ENCODE results near the gene SESTD1.

Gene SESTD1

DNA sequence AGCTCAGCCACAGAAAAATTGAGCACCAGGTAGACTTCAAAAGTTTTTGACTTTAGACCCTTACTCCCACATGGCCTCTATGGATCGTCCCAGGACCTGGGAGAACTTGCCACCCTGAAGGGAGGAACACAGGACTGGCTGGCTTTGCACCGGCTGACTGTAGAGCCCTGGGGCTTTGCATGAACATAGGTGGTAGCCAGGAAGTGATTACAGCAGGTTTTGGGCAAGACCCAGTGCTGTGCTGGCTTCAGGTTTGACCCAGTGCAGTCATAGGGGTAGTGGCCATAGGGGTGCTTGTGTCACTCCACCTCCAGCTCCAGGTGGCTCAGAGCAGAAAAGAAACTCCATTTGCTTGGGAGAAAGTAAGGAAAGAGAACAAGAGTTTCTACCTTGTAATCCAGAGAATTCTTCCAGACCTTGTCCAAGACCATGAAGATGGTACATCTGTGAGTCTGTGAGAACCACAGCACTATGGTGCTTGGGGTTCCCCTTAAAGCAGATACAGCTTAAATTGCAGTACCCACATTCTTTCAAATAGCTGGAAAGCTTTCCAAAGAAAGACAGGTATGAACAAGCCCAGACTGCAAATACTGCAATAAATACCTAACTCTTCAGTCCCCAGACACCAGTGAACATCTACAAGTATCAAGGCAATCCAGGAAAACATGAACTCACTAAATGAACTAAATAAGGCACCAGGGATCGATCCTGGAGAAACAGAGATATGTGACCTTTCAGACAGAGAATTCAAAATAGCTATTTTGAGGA lies 13.0 kb upstream of the SESTD1 start:
- H3K4me3 ChIP-seq (ENCODE audit: low read length) = no peak overlapping the region
- TF ChIP-seq, protein P1, sequence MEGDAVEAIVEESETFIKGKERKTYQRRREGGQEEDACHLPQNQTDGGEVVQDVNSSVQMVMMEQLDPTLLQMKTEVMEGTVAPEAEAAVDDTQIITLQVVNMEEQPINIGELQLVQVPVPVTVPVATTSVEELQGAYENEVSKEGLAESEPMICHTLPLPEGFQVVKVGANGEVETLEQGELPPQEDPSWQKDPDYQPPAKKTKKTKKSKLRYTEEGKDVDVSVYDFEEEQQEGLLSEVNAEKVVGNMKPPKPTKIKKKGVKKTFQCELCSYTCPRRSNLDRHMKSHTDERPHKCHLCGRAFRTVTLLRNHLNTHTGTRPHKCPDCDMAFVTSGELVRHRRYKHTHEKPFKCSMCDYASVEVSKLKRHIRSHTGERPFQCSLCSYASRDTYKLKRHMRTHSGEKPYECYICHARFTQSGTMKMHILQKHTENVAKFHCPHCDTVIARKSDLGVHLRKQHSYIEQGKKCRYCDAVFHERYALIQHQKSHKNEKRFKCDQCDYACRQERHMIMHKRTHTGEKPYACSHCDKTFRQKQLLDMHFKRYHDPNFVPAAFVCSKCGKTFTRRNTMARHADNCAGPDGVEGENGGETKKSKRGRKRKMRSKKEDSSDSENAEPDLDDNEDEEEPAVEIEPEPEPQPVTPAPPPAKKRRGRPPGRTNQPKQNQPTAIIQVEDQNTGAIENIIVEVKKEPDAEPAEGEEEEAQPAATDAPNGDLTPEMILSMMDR (conservative IDR thresholded peaks at IDR 0.05; ENCODE audit: low read depth, low read length) = no peak
- DNase-seq (ENCODE audit: low read depth) = no peak

DNA sequence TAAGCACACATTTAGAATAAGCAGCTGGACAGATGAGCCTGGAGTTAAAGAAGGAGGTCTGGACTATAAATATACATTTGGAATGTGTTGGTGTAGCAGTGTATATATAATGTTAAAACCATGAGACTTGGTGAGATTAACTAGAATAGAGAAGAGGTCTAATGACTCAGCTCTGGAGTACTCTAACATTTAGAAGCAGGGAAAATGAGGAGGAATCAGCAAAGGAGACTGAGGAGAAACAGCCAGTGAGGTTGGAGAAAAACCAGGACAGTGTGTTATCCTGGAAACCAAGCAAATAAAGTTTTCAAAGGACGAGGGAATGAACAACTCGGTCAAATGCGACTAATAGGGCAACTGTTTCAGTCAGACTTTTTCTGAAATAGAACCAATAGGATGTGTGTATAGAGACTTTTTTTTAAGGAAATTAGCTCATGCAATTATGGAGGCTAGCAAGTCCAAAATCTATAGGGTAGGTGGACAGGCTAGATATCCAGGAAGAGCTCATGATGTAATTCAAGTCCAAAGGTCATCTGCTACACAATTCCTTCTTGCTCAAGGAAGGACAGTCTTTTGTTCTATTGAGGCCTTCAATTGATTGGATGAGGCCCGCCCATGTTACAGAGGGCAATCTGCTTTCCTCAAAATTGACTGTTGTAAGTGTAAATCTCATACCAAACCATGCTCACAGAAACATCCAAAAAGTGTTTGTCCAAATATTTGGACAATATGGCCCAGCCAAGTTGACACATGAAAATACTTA lies 10.8 kb upstream of the SESTD1 start:
- H3K4me3 ChIP-seq (ENCODE audit: low read length) = no peak overlapping the region
- TF ChIP-seq, protein P1 (conservative IDR thresholded peaks at IDR 0.05; ENCODE audit: low read depth, low read length) = no peak
- DNase-seq (ENCODE audit: low read depth) = no peak

DNA sequence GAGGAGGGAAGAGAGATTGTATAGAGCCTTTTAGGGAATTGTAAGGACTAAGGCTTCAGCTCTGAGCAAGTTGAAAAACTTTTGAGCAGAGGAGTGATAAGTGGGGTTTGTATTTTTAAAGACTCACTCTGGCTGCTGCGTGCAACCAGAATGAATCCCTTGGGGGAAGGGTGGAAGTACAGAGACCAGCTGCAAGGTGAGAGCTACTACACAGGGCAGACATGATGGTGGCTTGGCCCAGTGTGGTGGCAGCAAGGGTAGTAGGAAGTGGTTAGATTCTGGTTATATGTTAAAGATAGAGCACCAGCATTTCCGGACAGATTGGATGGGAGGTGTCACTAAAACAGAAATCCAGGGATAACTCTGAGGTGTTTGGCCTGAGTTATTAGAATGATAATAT lies 10.1 kb upstream of the SESTD1 start:
- no peak for DNase-seq (ENCODE audit: low read depth)
- TF ChIP-seq, protein P1 (conservative IDR thresholded peaks at IDR 0.05; ENCODE audit: low read depth, low read length) = no peak
- no peak overlapping the region for H3K4me3 ChIP-seq (ENCODE audit: low read length)

GRCh38 chr2:179273461-179273962 lies 8.9 kb upstream of the SESTD1 start:
- DNase-seq (ENCODE audit: low read depth) = no peak
- TF ChIP-seq, protein P1 (conservative IDR thresholded peaks at IDR 0.05; ENCODE audit: low read depth, low read length) = no peak
- H3K4me3 ChIP-seq (ENCODE audit: low read length) = no peak overlapping the region

DNA sequence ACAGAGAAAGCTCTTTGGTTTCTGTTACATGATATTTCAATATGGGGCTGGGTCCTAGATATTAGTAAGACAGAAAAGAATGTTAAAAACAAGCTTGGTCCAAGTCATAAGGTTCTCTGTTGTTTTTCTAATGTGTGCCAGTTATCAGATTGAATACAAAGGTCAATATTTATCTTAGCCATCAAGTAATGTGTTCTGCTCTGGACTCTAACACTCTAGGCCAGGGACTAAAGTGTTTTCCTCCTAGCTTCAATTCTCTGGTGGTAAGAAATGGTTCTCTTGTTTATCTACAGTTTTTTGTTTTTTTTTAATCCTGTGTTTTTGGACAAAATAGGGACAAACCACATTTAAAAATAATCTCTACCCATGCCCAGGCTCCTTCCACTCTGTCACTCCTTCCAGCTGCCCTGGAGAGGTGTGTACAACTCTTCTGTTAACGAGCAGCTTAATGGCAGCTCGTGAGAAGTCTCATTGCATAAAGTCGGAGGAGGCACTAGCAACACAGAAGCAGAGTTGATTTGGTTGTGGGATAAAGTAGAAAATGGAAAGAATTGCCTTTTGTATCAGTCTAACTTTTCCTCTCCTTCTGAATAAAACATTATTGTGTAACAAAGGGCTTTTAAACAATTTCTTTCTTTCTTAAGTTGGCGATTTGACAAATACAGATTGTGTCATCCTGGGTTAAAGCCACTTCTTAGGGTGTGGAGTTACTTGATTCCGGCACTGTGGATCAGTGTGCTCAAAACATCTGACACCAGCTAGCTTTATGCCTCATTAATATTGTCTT lies 8.0 kb upstream of the SESTD1 start:
- no peak overlapping the region for H3K4me3 ChIP-seq (ENCODE audit: low read length)
- TF ChIP-seq, protein P1 (conservative IDR thresholded peaks at IDR 0.05; ENCODE audit: low read depth, low read length) = no peak
- no peak for DNase-seq (ENCODE audit: low read depth)

GRCh38 chr2:179270689-179271088 lies 6.1 kb upstream of the SESTD1 start:
- DNase-seq (ENCODE audit: low read depth) = no peak
- TF ChIP-seq, protein P1 (conservative IDR thresholded peaks at IDR 0.05; ENCODE audit: low read depth, low read length) = no peak
- H3K4me3 ChIP-seq (ENCODE audit: low read length) = no peak overlapping the region

All from retinal pigment epithelial cell (primary cell).